Measurements from ENCODE around the gene VTI1A.

The VTI1A gene

DNA sequence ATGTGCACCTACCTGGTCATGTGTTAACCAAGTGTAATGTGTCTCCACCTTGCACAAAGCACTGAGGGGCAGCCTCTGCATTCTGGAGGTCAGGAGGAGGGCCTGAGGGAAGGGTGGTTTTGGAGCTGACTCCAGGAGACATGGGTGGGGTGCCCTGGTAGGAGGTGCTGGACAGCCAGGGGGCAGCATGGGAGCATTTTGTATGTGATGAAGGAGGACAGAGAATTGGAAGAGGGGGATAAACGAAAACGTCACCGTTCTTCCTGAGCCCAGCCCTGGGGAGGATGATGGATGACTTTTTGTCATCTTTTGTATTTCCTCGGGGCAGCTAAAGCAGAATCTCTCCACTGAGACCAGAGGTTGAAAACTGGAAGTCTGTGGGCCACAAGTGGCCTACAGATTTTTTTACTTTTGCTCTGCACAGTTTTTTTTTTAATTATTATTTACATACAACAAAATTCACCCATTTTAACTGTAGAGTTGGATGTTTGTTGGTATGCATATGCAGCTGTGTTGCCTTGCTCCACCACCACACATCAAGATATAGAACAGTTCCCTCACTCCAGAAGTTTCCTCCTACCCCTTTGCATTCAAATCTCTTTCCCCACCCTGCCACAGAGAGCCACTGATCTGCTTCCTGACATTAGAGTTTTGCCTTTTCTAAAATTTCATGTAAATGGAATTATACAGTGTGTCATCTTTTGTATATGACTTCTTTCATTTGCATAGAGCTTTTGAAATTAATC, 242.5 kb downstream of the VTI1A start:
- no peak for DNase-seq

DNA sequence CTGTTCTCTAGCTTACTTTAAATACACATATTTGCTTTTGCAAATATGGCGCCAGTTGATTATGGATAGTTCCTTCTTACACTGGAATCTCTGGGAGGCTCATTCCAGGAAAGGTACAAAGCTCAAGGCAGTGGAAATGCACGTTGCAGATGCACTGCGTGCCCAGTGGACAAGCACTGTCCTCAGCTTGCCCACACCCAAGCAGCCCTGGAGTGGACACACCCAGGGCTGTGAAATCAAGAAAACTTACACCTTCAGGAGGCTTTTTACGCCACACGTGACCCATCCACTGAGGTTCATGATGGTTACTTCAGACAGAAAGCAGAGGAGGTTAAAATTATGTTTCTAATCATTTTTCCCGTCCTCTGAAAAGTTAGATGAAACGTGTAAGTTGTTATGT, 248.5 kb downstream of the VTI1A start:
- no peak for DNase-seq

DNA sequence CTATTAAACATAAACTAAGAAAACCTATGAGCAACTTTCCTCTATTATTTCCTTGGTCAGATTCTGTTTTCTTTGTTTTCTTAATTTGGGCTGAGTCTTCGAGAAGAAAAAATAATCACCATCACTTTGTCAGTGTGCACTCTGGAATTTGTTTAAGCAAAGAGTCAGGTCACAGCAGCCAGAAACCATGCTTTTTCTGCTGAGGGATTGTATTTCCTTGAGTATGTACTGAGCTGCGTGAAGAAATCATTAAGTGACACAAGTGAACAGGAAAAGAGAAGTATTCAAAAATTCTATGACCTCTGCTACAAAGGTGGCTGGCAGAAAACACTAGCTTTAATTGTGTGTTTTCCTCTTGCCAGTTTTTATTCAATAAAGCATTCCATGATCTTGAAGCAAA, 249.6 kb downstream of the VTI1A start:
- DNase-seq, result no peak

DNA sequence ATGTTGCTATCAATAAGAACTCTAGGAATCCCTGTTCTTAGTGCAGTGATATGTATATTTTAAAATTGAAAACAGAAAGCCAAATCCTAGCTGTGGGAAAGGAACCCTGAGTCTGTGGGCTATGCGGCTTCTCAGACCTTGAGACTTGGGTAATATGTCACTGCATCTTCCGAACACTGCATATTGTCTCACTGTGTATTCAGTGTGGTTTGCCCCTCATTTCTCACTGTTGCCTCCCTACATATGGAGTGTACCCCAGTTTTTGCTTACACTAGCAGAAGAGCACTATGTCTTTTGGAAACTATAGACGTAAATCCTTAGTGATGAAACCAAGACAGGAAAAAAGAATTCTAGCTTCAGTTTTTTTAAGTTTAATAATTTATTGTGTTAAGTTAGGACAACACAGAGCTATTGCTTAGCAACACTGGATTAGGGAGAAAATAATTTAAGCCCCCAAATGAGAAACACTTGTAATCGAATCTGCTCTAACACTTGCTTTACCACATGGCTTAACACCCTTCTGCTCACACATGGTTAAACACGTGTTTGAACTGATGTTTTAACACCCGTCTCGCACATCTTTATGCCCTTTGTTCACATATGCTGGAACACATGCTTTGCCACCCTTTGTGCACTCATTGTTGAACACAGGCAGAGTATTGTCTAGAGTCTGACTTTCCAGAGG, 251.3 kb downstream of the VTI1A start:
- no peak for DNase-seq

DNA sequence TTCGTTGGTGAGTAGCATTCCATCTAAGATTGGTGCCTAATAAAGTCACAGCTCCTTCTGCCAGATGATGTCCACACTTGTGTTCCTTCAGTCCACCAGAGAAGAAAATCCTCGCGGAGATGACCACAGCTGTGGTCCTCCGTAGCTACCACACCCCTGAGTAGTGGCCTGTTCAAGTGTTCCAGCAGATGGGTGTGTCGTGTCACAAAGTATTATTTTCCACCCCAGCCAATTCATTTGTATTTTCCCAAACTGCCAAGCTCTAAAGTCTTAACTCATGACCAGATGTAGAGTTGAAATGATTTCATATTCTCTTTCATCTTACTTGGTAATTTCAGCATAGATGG, 251.8 kb downstream of the VTI1A start:
- no peak for DNase-seq

DNA sequence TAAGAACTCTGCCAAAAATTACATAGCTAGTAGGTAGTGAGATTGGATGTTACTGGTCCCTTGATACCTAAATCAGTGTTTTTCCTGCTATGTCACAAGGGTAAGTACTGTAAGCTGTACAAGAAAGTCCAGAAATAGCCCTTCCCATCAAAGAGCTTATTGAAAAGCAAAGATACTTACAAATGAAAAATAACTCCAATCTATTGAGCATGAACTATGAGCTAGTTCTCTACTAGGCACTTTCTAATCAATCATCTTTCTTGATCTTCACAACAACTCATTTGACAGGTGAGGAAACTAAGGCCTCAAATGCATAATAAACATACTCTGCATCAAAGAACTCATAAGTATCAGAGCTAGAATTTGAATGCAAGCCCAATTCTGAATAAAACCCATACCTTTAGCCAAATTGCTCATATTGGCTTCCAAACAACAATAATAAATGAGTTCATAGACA, 253.2 kb downstream of the VTI1A start:
- DNase-seq, result no peak

DNA sequence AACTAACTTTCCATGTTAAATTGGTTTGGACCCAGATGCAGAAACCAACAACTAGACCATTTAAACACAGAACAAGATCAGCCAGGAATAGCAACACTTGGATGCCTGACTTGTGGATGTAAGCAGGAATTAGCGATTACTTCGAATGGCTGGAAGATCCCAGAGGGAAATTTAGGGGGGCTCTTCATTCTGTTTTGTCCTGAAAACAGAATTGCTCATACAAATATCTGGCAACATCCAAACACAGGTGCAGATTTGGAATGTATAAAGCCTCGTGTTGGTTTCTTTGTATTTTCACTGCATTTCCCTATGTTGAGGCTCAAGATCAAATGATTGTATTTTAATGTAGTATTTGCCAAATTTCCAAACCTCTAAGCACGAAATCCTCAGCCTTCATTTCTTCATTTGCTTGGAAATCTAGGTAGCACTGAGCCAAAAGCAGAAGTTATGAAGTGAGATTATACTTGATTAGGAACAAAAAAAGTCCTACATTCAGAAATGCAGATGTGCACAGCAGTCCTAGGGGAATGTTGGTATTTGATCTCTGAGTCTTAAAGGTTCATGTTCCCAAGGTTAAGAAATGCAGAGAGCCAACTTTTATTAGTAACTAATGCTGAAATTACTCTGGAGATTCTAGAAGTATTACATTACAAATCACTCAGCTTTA, 254.3 kb downstream of the VTI1A start:
- DNase-seq, result no peak

DNA sequence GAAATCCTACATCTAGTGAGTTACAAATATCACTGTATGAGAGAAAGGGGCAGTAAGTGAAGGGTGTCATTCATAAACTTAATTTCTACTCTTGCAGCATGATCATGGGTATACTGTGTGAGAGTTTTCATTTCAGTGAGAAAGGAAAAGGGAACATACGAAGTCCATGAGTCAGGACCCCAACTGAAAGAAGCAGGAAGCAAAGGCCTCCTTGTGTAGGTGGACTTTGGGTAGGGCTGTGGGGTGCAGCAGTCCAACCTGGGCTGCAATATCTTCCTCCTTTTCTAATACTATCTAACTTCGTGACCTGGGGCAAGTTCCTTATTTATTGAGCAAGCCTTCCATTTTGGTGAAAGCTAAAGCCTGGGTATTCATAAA, 254.9 kb downstream of the VTI1A start:
- no peak for DNase-seq

DNA sequence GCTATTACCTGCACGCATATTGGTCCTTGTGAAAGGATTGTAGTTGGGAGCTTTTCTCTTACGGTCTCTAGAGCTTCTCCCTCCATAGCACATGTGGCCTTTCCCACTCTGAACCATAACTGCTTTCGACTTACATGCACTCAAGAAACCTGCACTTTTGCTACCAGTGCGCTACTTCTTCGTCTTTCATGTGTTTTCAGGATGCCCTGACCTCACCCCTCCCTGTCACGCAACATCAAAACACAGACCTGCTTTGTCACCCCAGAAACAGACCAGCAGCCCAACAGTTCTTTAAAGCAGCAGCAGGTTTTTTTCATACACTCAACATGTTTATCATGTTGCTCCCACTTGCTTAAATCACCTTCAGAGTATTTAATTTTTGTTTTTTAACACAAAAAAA, 259.6 kb downstream of the VTI1A start:
- no peak for DNase-seq

DNA sequence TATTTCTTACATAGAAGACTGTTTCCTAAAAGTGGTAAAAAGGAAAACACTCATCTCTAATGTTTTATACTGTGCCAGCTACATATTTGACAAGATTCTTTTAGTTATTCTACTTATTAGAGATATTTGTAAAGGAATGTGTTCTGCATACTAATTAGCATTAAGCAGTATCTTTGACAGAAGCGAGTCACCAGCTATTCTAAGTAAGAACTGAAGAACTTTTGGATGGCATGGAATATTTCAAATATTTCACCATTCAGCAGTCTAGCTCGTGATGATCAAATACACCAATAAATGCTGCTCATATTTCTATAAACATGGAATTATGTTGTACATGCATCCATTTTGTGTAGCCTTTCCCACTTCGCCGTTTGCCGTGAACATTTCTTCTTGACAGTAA, 261.4 kb downstream of the VTI1A start:
- no peak for DNase-seq

DNA sequence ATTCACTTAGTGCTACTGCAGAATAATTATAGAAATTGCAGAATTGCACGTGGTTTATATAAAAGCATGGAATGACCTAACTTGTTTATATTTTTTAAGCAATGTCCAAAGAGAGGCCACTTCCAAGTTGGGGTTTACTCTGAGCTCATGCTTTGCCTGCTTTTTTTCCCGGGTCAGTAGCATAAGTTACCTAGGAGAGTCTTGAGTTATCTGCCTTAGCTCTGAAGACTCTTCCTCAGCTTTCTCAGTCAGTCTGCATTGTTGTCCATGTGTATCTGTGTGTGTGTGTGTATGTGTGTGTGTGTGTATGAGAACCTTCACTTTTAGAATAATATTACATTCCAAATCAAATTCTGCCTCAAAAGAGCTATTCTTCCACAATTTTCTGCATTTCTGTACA, 263.5 kb downstream of the VTI1A start:
- DNase-seq, result no peak

DNA sequence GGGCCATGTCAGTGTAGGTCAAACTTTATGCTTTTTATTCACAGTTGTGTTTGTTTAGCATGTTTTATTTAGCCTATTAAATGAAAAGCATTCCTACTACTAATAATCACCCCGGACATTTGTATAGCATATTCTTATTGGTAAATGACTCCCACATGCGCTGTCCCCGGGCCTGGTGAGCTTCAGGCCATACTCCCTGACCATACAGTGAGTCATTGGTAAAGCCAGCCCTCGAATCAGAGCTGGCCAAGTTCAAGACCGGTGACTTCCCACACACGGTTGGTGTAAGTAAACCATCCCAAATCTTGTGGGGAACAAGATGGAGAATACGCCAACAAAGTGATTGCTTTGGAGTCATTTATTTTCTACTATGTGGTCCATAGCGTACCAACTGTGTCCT, 264.4 kb downstream of the VTI1A start:
- no peak for DNase-seq

DNA sequence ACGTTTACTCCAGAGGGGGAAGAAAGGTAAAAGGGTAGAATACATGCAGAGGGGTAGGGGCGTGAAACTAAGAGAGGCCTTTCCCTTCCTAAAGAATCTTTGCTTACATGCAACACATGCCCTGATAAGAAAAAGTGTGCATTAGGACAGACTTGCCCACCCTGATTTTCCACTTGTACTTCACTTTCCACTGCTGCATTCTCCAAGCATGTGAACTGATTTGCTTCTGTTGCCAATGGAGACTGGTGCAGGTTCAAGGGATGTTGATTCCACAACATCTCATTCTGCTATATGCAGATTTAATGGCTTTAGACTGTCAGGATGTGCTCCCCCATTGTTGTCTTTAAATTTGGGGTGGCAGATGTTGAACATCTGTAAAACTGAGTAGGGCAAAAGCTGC, 265.5 kb downstream of the VTI1A start:
- no peak for DNase-seq

DNA sequence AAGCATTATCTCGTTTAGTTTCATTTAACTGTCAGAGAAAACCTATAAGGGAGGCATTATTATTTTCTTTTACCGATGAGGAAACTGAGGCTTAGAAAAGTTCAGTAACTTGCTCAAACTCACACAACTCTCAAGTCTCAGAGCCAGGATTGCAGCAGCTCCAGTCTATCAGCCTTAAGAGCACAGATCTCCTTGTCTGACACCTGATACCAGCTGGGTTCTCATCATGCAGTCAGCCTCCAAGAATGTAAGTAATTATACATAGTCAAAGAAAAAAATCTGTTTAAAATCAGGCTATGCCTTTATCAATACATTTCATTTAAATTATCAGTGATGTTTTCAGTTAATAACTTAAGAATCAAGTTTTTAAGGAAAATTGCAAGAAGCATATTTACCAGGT, 266.4 kb downstream of the VTI1A start:
- DNase-seq, result no peak

DNA sequence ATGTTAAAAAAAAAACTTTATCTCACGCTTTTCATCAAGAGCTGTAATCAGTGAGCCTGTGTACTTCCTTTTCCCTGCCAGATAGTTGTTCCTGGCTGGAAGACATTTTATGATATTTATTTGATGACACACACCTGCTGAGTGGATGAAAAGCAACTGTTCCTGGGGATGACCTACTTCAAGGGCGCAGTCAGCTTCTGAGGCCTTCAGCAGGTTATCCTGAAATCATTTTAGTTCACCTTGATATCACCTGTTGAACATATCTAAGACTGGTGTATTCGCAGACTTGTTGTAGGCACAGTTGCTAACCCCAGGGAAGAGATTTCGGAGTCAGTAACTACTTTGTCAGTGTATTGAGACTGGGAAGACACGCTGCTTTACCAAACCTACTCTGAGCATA, 268.6 kb downstream of the VTI1A start:
- no peak for DNase-seq

DNA sequence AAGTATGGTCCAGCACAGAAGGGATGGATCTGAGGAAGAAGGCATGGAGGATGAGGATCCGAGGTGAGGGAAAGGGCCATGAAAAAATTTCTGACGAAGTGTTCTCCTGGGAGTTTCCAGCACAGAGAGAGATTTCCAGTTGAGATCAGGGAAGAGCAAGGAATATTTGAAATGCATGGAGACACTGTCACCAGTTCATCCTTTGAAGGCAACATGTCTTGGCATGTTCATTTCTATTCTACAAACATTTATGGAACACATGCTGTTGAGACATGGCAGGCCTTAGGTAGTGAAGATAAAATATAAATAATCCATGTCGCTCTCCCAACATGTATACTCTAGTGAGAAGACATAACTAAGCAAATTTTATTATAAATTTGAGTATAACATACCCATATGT, 269.1 kb downstream of the VTI1A start:
- no peak for DNase-seq

DNA sequence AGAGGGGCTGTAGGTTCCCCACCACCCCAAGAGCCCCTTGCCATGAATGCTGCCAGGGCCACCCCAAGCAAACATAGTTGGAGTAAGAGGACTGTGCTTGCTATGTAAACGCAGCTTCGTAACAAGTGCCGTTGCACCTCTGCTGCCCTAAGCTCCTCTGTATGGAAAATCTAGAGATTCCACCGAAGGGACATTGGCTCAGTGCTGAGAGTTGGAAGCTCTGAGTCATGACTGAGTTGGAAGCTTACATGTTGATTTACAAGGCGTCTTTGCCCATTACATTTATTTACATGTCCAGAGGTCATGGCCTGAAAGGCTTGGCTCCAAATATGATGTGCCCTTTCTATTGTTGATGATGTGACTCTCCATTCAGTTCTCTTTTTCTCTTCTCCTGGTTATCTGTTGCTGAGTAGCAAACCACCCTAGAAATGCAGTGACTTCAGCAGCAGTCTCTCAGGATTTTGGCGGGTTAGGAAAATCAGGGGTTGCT, 270.0 kb downstream of the VTI1A start:
- DNase-seq, result no peak

DNA sequence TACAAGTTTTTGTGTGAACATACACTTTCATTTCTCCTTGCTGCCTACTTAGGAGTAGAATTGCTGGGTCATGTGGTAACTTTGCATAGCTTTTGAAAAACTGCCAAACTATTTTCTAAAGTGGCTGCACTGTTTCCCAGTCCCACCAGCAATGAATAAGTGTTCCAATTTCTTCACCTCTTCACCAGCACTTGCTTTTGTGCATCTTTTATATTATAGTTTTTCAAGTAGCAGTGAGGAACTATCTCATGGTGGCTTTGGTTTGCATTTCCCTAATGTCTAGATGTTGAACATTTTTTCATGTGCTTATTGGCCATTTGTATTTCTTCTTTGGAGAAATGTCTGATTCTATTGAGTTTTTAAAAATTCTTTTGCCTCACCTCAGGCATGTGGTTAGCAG, 273.2 kb downstream of the VTI1A start:
- DNase-seq, result no peak

DNA sequence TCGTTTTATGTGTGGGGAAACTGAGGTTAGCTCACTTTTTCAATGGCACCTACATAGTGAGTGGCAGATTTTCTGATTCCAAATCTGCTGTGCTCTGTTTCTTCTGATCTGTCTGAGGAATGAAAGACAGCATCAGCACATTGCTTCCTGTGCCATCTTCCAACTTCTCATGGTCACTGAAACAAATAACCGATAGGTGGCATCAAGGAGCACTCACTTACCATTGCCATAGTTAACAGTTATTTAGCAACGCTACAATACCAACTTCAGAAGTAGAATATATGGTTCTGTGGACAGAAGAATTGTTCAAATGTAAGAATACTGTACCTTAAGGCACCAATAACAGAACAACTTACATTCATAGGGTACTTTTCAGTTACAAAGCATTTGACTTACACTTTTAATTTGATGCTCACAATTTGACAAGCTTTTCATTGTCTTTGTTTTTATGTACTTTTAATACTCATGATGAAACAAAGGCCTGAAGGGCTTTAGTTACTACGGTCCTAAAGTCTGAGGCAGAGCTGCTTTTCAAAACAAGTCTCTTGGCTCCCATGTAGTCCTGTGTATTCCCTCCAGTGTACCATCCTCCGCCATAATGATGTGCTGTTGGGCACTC, 274.2 kb downstream of the VTI1A start:
- DNase-seq, result no peak

DNA sequence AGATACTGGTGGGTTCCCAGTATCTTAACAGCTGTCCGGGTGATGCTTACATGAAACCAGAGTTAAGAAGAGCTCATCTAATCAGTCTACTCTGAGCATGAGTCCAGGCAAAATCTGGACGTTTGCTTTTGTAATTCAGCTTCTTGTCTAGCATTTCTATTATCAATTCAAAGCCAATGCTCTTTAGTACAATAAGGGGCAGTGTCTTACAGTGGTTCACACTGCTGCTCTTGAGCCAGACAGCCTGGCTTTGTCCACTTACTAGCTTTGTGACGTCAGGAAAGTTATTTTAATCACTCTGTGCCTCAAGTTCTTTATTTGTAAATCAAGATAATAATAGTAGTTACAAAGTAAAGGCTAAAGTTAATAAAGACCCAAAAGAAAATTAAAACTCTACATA, 275.7 kb downstream of the VTI1A start:
- DNase-seq, result no peak

DNA sequence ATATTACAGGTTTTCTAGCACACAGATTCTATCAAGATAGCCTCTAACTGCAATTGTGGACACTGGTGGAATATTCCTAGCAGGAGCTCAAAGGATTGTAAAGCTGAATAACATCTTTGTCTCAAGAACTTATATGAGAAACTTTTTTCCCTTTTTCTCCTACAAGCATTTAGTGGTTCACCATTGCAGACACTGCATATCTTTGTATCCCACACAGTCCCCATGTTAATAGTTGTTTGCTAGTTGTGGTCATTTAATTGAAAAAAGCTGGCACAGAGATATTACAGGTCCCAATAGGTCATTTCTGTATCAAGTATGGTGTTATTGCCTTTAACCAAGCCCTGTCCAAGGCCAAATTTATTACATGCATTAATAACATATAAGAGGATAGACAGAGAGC, 276.9 kb downstream of the VTI1A start:
- no peak for DNase-seq

DNA sequence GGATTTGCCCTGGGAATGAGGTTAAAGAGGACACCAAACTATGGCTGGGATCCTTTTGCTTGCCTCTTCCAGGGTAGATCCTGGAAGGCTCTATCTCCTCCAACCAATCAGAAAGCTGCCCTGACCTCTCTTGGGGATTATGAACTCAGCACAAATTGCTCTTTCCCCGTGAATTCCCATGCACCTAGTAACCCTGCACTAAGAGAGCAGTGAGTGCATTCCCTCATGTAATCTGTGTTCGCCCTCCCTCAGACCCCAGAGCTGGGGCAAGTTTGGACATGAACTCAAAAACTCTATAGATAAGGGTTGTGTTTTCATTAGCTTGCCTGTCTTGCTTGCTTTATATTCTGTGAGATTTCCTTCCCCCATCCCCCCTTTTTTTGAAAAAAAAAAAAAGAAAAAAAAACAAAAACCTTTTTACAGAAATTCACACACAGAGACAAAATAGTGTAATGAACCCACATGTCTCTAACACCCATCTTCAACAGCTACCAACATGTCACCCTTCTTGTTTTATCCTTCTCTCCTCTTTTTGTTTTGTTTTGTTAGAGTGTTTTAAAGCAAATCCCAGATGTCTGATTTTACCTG, 277.5 kb downstream of the VTI1A start:
- DNase-seq, result no peak

DNA sequence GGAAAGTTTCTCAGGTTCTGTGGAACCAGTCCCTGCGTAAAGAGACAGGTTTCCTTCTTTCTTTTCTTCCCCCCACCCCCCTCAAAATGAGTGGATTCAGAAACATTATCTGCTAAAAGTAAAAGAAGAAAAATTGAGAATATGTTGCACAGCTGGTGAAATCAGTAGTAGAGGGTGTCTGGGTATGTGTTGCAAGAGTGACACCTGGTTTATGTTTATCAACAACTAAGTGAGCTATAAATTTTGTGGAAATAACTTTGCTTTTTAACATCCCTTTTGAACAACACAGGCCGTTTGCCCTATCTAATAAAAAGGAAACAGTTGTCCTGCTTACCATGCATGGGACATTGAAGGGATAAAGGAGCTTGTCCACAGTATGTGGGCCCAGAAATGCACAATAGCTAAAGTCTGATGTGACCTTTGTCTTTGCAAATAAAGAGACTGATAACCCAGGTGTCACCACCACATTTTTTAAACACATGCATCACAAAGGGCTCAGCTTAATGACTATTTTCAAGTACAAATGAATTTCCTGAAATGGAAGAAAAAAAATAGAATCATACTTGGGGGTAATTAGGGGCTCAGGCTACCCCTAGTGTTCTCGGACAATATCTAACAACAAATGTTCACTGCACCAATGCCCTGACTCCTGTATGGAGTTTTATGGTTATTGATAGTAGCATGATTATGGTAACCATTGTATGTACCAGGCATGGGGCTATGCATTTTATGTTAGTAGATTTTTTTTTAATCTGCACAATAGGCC, 281.3 kb downstream of the VTI1A start:
- no peak for DNase-seq
